ENCODE data around the gene HIVEP3.
A peak's percentile ranks its signal among the peaks of the same experiment; 100 is the strongest.
"Not testable (repeated sequence)": the region's sequence is repeated elsewhere in the genome, so short reads cannot be mapped to it uniquely, and the experiment has no call there.

HIVEP3 gene

DNA sequence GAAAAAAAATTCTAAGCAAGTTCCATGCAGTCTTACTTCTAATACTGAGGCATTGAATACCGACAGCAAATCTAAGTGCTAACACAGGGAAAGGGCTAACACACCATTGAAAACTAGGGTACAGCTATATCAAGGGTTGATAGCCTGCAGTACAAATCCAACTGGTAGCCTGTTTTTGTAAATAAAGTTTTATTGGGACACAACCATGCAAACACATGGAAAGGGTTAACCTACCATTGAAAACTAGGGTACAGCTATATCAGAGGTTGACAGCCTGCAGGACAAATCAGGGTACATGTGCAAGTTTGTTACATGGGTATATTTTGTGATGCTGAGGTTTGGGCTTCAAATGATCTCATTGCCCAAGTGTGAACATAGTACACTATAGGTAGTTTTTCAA is 212.9 kb downstream of the HIVEP3 start:
- DNase-seq (ENCODE audit: extremely low spot score, insufficient read length, low read depth) (no peak), FAIRE-seq (no peak)

DNA sequence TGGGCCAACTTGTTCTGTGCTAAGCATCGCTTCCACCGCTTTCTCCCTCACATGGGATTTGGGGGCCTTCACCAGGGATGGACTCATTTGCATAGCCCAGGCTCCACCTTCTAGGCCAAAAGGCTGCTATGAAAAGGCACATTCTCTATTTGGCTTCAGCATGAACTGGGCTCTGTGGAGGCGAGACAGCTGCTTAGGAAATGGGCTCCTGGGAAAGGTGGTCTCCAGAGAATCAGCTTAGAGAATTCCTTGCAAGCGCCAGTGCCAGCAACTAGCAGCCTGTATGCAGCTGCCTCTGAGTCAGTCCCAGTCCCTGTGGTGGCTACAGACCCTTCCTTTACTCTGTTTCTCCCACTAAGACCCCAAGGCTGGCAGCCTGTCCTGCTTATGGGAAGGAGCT is 214.5 kb downstream of the HIVEP3 start:
- DNase-seq (ENCODE audit: extremely low spot score, insufficient read length, low read depth) = no peak
- no peak for FAIRE-seq

DNA sequence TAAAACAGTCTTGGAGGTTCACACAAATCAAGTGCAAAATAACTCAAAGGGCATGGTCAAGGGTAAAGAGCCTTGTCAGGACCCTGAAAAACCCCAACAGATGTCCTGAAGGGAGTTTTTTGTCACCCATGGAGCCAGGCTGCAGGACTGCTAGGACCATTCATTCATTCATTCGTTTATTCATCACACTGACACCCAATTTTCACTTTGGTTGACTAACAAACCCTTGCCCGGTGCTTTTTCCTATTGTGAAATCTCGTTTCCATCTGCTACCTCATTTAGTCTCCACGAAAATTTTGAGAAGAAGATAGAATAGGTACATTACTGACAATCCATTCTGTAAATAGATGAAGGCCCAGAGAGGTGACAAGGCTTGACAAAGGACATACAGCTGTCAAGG is 216.0 kb downstream of the HIVEP3 start:
- FAIRE-seq = no peak
- DNase-seq (ENCODE audit: extremely low spot score, insufficient read length, low read depth) = no peak

DNA sequence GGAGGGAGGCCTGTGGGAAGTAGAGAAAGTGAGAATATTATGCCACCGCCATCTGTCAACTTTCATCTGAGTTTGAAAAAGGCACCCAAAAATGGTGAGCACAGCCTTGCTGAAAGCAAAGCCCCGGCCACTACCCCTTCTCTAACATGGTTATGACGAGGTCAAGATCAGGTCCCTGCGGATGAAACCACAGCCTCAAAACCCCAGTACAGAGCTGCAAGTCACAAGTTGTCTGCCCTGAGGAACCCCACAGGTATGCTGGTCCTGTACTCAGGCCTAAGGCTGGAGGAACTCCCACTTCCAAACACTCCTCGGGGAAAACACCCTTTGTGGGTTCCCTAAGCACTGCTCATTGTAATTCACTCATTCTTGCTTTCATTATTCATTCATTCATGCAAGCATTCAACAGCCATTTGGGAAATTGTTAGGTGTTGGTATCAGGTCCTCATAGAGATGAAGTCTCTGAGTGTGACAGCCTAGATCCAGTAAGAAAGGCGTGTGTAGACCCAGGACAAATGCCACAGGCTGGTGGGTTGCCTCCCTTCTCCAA is 217.7 kb downstream of the HIVEP3 start:
- no peak for DNase-seq (ENCODE audit: extremely low spot score, insufficient read length, low read depth)
- peak; percentile 56 for FAIRE-seq

DNA sequence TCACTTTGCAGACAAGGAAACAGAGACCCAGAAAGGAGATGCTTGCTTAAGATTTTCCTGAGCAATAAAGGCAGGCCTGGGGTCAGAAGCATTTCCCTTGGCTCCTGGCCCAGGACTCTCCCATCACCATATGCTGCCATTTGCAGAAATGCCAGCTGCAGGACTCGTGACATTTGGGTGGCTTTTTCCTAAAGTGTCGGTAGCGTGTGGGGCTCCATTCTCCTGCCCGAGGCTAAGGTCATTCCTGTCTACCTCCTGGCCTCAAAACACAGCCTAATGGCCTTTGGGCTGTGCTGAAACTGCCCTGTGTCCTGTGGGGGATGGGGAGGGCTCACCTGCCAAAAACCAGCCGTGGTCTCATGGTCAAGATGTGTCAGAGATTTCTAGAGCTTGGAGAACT is 218.1 kb downstream of the HIVEP3 start:
- DNase-seq (ENCODE audit: extremely low spot score, insufficient read length, low read depth) = no peak
- no peak for FAIRE-seq

DNA sequence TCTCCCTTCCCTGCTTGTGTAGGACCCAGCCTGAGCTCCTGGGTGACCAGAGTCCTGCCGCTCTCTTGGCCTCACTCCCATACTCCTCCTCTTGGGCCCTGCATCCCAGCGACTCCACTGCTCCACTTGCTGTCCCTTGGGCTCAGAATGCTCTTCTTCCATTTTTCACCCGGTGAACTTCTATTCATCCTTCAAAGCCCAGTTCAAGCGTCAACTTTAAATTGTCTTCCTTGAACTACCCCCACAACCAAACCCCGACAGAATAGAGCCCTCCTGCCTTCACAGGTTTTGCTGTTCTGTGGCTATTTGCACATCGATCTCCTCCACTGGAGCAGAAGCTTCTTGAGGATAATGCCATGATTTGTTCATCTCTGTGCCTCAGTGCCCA is 218.9 kb downstream of the HIVEP3 start:
- DNase-seq (ENCODE audit: extremely low spot score, insufficient read length, low read depth) = no peak
- no peak for FAIRE-seq

DNA sequence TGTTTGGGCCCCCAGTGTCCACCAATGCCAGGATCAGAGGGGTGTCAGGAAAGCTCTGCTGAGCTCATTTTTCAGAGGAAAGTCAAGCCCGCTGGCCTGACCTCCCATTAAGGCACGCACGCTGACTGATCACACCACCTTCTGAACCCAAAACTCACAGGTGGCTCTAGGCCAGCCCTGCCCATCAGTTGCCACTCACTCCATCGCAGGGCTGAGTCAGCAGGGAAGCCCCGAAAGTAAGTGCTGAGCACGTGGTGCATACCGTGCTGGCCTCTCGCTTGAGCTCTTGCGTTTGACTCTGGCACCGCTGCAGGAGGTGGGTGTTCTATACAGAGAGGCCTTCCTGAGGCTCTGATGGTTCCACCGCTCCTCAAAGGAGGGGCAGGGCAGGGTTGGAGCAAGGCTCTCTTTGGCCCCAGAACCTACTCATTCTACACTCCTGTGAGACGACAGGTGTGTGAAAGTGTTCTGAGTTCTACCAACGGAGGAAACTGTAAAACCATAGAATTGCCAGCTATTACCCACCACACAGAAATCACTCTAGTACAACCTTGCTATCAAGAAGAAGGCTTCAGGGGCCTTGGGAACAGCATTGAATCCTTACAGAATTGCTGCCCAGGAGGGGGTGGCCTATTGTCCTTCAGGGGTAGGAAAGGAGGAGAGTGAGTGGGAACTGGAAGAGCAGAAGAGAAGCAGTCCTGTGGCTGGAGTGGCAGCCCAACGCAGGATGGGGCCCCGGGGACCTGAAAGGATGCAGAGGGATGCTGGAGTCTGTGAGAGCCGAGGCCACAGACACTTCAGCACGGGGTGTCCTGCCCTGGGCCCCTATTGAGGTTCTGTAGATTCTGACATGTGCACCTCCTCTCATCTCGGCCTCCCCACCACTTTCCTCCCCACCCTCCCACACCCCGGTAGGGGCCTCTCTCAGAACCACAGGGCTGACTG is 219.5 kb downstream of the HIVEP3 start:
- FAIRE-seq (peak; percentile 96), DNase-seq (ENCODE audit: extremely low spot score, insufficient read length, low read depth) (peak; percentile 44)

DNA sequence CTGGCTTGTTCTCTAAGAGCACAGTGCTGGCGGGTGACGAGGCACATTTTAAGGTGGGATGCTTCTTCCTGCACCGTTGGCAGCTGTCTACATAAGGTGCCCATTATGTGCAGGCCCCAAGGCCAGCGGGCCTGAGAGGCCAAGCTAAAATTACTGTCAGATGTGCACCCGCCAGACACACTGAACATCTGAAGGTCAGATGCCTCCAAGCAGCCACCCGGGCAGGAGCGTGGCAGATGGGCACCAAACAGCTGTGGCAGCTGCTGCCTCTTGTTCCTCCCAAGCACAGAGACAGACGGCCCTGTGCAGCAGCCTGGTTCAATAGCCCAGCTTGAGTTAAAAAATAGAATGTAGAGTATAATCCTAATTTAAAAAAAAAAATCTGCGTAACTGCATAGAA is 222.3 kb downstream of the HIVEP3 start:
- no peak for DNase-seq (ENCODE audit: extremely low spot score, insufficient read length, low read depth)
- FAIRE-seq = no peak

DNA sequence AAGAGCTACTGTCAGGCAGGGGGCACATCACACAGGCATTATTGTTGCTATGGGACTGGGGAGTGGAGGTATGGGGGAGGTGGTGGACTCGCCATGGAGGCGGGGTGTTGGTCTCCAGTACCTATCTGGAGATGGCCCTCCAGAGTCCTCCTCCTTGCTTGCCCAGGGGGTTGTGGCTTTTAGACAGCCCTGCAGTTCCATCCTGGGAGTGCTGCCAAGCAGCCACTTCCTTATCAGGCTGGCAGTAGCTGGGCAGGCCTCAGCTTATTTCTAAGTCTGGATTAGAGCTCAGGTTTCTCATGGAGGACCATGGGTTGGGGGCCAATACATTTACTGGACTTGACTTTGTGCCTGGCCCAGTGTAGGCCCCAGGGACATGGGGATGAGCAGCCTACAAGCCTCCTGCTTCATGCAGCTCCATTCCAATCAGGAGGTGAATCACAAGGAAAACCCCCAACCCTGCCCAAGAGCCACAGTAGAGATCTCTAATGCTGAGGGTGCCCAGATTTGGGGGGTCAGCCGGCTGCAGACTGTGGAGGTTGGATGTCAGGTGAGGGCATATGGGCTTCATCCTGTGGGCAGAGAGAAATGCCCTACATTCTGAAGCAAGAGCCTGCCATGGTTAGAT is 223.5 kb downstream of the HIVEP3 start:
- DNase-seq (ENCODE audit: extremely low spot score, insufficient read length, low read depth) (no peak), FAIRE-seq (no peak)

DNA sequence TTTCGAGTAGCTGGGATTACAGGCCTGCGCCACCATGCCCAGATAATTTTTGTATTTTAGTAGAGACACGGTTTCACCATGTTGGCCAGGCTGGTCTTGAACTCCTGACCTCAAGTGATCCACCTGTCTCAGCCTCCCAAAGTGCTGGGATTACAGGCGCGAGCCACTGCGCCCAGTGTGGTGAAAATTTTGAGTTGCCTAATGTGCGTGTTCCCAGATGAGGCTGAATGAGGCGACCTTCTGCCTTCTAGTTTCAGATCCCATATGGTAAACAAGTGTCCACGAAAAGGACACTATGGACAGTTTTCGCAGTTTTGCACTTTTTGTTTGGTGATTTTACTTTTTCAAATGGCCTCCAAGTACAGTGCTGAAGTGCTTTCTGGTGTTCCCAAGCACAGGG is 226.8 kb downstream of the HIVEP3 start:
- not testable (repeated sequence) for DNase-seq (ENCODE audit: extremely low spot score, insufficient read length, low read depth); FAIRE-seq

DNA sequence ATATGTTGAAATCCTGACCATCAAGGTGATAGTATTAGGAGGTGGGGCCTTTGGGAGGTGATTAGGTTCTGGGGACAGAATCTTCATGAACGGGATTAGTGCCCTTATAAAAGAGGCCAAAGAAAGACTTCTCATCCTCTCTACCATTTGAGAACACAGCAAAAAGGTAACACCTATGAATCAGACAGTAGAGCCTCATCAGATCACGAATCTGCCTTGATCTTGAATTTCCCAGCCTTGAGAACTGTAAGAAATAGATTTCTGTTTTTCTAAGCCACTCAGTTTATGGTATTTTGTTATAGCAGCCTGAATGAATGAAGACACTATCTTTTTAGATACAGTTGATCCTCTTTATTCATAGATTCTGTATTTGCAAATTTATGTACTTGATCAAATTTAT is 227.3 kb downstream of the HIVEP3 start:
- DNase-seq (ENCODE audit: extremely low spot score, insufficient read length, low read depth) (no peak), FAIRE-seq (peak; percentile 12)

DNA sequence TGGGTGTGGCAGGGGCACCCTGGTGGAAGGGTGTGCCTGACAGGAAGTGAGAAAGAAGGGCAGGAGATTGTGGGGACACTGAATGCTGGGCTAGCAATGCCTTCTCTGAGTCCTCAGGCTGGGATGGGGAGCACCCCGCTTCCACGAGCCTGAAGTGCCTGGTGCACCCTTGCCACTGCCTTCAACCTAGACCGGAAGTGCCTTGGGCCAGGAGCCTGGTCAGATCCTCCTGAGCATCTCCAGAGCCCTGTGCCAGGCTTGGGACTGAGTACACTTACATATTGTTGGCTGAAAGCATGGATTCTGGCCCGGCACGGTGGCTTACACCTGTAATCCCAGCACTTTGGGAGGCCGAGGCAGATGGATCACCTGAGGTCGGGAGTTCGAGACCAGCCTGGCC is 228.4 kb downstream of the HIVEP3 start:
- FAIRE-seq = no peak

DNA sequence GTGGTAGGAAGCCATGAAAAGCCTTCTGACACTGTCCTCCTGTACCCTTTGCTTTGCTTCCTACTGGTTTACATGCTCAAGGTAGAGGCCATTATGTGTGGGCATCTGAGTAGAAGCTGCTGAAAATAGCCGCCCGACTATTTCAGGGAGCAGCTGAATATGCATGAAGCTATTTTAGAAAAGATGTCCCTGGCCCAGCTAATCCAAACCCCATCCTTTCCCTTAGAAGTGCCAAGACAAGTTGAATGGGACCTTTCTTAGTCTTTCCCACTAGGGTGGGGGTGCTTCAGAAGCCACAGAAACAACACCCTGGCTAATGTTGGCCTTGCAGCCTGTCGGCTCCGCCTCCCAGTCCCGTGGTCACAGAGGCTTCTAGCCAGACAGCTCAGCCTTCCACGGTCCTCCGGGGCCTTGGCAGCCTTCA is 229.2 kb downstream of the HIVEP3 start:
- no peak for FAIRE-seq

More for the DNA sequence above, 228.4 kb downstream of the HIVEP3 start:
- no peak for DNase-seq (ENCODE audit: extremely low spot score, insufficient read length, low read depth)

DNA sequence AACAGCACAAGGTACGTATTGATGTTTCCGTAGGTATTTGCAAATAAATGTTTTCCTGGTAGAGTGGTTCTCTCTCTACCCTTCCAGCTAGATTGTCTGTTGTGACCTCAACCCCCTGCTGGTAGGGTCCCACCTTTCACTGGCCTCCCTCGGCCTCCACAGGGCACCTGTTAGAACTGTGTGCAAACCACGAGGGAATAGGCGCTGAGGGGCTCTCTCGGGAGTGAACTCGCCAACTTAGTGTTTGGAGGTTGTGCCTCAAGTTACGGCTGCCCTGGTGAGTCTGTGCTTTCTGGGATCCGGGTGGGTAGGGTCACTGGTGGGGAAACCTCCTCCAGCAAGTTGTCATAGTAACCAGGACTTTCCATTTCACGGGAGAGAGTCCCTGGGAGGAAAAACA is 229.6 kb downstream of the HIVEP3 start:
- FAIRE-seq (no peak), DNase-seq (ENCODE audit: extremely low spot score, insufficient read length, low read depth) (no peak)

More for the DNA sequence above, 229.2 kb downstream of the HIVEP3 start:
- no peak for DNase-seq (ENCODE audit: extremely low spot score, insufficient read length, low read depth)

DNA sequence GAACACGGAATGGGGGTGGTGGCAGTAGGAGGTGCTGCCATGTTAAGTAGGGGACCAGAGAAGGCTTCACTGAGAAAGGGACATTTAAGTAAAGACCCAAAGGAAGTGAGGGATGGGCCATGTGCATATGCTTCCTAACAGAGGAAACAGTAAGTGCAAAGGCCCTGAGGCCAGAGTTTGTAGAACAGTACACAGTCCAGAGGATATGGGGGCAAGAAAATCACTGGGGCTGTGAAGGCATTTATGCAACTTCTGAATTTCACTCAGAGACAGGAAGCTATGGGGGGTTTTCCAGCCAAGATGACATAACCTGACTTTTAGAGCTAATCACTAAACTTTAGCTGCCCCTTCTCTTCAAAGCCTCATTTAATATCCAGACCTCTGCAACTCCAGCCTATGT is 231.7 kb downstream of the HIVEP3 start:
- FAIRE-seq = peak; percentile 85
- no peak for DNase-seq (ENCODE audit: extremely low spot score, insufficient read length, low read depth)

DNA sequence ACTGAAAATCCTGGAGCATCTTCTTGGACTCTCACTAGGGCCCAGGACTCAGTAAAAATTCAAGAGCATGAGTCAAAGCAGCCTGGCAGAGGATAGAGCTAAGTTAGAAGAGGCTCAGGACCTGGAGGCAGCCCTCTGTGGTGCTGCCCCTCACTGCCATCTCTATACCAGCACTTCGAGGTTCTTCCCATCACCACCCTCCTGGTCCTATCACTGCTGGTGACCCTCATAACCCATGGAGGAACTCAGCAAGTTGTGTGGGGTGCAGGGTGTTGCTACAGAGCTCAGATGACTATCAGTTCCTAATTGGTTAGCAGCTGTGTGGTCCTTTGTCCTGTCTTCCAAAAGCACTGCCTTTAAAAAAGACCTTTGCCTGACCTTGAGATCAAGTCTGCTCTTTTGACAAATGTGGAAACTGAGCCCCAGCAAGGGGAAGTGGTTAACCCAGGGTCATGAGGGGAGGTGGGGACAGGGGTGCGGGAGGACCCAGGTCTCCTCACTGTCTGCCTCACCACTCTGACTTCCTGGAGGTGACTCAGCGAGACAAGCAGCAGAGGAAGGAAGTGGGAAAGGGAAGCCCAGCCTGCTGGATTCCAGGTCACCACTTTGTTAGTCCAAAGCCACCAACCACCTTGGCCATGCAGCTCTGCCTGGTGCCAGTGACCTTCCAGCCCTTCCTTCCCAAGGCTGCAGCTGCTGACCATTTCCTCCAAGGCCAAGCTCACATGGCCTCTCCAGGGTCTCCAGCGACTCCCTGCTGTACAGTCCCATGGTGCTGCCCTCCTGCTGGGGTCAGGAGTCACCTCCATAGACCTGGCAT is 234.8 kb downstream of the HIVEP3 start:
- DNase-seq (ENCODE audit: extremely low spot score, insufficient read length, low read depth) (no peak), FAIRE-seq (peak; percentile 81)

DNA sequence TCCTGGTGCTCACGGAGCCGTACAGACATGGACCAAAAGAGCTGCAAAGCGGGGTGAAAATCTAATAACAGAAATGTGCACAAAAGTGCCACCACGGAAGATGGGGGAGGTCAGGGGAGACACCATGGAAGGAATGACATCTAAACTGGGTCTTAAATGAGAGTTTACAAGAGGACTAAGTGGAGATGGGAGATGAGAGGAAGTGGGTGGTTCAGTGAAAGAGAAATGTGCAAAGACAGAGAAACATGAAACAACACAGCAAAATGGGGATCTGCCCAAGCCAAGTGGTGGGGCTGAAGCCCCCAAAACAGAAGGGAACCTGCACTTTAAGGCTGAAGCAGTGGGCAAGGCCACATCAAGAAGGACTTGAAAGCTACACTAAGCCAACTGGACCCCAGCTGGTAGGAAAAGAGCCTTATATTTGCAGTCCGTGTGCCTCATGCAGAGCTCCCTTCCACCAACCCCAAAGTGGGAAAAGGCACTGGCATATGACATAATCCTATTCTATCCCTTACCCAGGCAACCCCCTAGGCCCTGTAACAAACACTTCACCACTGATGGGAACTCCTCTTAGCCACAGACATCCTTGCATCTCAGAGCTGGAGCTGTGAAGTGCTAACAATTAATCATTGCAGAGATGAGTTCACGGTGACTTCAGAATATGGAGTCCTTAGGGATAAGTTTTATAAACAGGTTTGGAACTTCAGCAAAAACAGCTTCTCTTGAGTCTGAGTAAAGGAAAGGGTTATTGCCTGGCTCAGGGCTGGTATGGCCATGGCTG is 235.7 kb downstream of the HIVEP3 start:
- no peak for DNase-seq (ENCODE audit: extremely low spot score, insufficient read length, low read depth)
- peak; percentile 55 for FAIRE-seq

DNA sequence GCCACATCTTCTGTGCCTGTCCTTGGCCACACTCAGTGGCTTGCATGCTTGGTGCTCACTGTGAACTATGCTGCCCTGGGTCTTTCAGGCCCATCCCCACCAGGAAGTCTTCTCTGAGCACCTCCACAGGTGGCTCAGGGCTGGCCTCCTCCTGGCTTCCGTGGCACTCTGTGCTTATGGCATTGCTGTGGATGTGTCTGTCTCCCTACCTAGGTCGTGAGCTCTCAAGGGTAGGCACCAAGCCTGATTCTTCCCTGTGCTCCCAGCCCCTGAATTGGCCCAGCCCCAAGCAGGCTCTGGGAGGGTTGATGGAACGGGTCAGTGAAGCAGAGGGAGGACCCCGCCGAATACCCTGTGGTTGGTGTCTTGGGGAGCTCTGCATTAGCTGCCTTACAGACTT is 236.6 kb downstream of the HIVEP3 start:
- FAIRE-seq (no peak), DNase-seq (ENCODE audit: extremely low spot score, insufficient read length, low read depth) (no peak)

DNA sequence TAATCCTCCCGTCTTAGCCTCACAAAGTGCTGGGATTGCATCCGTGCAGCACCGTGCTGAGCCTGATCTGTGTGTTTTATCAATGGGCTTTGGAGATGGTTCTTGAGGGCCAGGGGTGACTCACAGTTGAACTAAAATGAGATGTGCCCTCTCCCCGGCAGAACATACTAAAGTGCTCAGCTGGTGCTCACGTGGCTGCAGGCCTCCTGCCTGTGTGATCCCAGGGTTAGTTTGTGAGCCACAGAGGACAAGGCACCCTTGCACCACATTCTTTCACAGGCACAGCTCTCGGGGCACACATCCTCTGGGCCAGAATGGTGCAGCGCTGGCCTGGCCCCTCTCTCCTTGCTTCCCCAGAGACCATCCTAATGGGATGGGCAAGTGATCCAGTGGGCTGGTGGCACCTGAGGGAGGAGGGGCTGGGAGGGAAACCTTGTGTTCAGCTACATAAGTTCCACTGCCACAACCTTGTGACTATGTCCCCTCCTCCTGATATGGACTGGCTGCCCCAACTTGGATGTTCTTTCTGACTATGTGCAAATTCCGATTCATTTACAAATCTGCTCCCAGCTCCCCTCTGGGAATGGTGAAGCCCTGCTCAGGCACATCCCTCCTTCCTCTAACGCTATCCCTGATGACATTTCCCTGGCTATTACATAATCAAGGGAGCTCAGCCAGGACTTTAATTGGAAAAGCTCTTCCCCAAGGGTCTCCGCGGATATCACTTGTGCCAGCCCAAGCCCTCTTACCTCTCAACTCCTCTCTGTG is 237.2 kb downstream of the HIVEP3 start:
- FAIRE-seq (no peak), DNase-seq (ENCODE audit: extremely low spot score, insufficient read length, low read depth) (no peak)

Measured in GM18507 (cell line).